Erythroblast (primary cell): Measurements from ENCODE around the gene MTMR11.

ENCODE experiments used
- GATA1 ChIP-seq: IDR thresholded peaks from 2 replicates; pipeline ENCODE4 v1.6.1; 2011; ENCODE audit warnings: low read depth, mild to moderate bottlenecking, control low read depth, low read length, moderate library complexity
- POLR2A ChIP-seq: IDR thresholded peaks from 2 replicates; pipeline ENCODE4 v1.6.1; 2011; ENCODE audit warnings: mild to moderate bottlenecking, low read length

GRCh38 chr1:149923626-149924025 is 13.1 kb downstream of the MTMR11 start:
- TF ChIP-seq POLR2A, result no peak
- TF ChIP-seq GATA1, result no peak
